ENCODE results near the gene TUBGCP5.

The TUBGCP5 gene

DNA sequence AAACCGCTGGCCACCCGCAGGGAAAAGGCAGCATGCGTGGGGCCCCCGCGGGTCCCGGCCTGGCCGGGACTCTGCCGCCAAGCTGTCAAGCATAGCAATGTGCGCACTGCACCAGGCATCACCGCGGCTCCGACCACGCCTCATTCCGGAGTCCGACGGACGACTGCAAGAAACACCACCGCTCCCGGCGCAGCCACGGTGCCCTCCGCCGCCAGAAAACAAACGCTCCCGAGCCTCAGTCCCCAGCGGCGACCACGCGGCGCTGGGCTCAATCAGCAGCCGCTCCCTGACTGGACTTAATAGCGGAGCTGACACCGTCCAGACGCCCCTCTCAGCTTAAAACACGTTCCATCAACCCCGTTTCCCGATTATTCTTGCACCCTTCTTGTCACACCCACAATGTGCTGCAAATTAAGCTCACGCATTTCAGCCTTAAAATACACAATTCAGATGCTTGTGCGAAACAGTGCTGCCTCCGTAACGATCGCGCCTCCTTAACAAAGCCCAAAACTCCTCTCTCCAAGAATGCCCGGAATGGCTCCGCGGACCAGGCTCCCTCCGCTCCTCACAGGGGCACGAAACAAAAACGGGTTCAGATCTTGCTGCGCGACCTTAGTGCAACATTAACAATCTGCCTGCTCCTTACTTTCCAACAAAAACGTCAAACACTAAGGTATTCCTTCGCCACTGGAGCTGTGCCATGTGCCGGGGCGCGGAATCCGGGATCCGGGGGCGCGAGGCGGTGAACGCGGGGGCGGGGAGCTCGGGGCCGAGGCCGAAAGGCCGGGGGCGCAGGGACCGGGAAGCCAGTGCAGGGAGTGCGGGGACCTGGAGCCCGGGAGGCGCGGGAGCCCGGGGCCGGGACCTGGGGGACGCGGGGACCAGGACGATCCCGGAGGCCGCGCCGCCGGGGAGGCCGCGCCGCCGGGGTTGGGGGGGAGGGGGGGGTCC lies 59.9 kb downstream of the TUBGCP5 start:
- H3K27ac ChIP-seq (ENCODE audit: extremely low read depth, low read depth, low read length): peak overlapping the region; percentile 17; the same call in 1 of the 2 replicates
- no peaks in the 10 kb centered on the region for H3K4me1 ChIP-seq (ENCODE audit: control insufficient read depth, insufficient read depth, low read length)
- TF ChIP-seq, protein P1, sequence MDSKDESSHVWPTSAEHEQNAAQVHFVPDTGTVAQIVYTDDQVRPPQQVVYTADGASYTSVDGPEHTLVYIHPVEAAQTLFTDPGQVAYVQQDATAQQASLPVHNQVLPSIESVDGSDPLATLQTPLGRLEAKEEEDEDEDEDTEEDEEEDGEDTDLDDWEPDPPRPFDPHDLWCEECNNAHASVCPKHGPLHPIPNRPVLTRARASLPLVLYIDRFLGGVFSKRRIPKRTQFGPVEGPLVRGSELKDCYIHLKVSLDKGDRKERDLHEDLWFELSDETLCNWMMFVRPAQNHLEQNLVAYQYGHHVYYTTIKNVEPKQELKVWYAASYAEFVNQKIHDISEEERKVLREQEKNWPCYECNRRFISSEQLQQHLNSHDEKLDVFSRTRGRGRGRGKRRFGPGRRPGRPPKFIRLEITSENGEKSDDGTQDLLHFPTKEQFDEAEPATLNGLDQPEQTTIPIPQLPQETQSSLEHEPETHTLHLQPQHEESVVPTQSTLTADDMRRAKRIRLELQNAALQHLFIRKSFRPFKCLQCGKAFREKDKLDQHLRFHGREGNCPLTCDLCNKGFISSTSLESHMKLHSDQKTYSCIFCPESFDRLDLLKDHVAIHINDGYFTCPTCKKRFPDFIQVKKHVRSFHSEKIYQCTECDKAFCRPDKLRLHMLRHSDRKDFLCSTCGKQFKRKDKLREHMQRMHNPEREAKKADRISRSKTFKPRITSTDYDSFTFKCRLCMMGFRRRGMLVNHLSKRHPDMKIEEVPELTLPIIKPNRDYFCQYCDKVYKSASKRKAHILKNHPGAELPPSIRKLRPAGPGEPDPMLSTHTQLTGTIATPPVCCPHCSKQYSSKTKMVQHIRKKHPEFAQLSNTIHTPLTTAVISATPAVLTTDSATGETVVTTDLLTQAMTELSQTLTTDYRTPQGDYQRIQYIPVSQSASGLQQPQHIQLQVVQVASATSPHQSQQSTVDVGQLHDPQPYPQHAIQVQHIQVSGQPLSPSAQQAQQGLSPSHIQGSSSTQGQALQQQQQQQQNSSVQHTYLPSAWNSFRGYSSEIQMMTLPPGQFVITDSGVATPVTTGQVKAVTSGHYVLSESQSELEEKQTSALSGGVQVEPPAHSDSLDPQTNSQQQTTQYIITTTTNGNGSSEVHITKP (tag by site-specific recombination; IDR thresholded peaks at IDR 0.05): peak; percentile 28; the same call in 1 of the 2 replicates
- TF ChIP-seq ZFHX2 (tag by site-specific recombination; conservative IDR thresholded peaks at IDR 0.05) (peak; percentile 75), GLIS1 (tag by site-specific recombination; IDR thresholded peaks at IDR 0.05) (peak; percentile 32; the same call in 1 of the 2 replicates), KLF9 (tag by site-specific recombination; IDR thresholded peaks at IDR 0.05; ENCODE audit: low read depth) (peak; percentile 63), ZIC2 (tag by site-specific recombination; IDR thresholded peaks at IDR 0.05) (peak; percentile 89), ZNF146 (tag by site-specific recombination; IDR thresholded peaks at IDR 0.05) (no peak), EGR2 (tag by site-specific recombination; IDR thresholded peaks at IDR 0.05; ENCODE audit: low read depth) (peak; percentile 71), GLIS2 (tag by site-specific recombination; IDR thresholded peaks at IDR 0.05) (peak; percentile 85), ZBTB20 (tag by site-specific recombination; IDR thresholded peaks at IDR 0.05) (peak; percentile 93), ZNF133 (tag by site-specific recombination; IDR thresholded peaks at IDR 0.05) (no peak), ZNF324 (tag by site-specific recombination; IDR thresholded peaks at IDR 0.05) (no peak), ZNF600 (tag by site-specific recombination; IDR thresholded peaks at IDR 0.05) (peak; percentile 59), ZFP3 (tag by site-specific recombination; IDR thresholded peaks at IDR 0.05; ENCODE audit: low read depth) (no peak), ZNF843 (tag by site-specific recombination; IDR thresholded peaks at IDR 0.05) (no peak), ZNF335 (tag by site-specific recombination; conservative IDR thresholded peaks at IDR 0.05) (peak; percentile 81), ZBTB8A (tag by site-specific recombination; IDR thresholded peaks at IDR 0.05) (peak; percentile 50), ZFP69B (tag by site-specific recombination; IDR thresholded peaks at IDR 0.05) (no peak)
- TF ChIP-seq, protein P2, sequence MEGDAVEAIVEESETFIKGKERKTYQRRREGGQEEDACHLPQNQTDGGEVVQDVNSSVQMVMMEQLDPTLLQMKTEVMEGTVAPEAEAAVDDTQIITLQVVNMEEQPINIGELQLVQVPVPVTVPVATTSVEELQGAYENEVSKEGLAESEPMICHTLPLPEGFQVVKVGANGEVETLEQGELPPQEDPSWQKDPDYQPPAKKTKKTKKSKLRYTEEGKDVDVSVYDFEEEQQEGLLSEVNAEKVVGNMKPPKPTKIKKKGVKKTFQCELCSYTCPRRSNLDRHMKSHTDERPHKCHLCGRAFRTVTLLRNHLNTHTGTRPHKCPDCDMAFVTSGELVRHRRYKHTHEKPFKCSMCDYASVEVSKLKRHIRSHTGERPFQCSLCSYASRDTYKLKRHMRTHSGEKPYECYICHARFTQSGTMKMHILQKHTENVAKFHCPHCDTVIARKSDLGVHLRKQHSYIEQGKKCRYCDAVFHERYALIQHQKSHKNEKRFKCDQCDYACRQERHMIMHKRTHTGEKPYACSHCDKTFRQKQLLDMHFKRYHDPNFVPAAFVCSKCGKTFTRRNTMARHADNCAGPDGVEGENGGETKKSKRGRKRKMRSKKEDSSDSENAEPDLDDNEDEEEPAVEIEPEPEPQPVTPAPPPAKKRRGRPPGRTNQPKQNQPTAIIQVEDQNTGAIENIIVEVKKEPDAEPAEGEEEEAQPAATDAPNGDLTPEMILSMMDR (tag by site-specific recombination; IDR thresholded peaks at IDR 0.05): peak; percentile 28; the same call in 1 of the 2 replicates
- TF ChIP-seq, protein P3, sequence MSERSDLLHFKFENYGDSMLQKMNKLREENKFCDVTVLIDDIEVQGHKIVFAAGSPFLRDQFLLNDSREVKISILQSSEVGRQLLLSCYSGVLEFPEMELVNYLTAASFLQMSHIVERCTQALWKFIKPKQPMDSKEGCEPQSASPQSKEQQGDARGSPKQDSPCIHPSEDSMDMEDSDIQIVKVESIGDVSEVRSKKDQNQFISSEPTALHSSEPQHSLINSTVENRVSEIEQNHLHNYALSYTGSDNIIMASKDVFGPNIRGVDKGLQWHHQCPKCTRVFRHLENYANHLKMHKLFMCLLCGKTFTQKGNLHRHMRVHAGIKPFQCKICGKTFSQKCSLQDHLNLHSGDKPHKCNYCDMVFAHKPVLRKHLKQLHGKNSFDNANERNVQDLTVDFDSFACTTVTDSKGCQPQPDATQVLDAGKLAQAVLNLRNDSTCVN (tag by site-specific recombination; optimal IDR thresholded peaks at IDR 0.05): peak; percentile 69
- TF ChIP-seq, protein P4, sequence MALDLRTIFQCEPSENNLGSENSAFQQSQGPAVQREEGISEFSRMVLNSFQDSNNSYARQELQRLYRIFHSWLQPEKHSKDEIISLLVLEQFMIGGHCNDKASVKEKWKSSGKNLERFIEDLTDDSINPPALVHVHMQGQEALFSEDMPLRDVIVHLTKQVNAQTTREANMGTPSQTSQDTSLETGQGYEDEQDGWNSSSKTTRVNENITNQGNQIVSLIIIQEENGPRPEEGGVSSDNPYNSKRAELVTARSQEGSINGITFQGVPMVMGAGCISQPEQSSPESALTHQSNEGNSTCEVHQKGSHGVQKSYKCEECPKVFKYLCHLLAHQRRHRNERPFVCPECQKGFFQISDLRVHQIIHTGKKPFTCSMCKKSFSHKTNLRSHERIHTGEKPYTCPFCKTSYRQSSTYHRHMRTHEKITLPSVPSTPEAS (tag by site-specific recombination; IDR thresholded peaks at IDR 0.05): no peak
- peak overlapping the region; percentile 82 for H3K4me3 ChIP-seq (ENCODE audit: low read depth, low read length)
- POLR2A ChIA-PET: interaction anchor here (1.6 kb wide), 1 partner anchor 60 kb away, joined by 5 read pairs; the partner anchor contains the start of gene TUBGCP5
- no peaks in the 10 kb centered on the region for H3K9me3 ChIP-seq (ENCODE audit: control insufficient read depth, insufficient read depth, low read depth, low read length)
- H3K36me3 ChIP-seq (ENCODE audit: control insufficient read depth in 2 of 2, insufficient read depth in 1 of 2, low read length in 2 of 2): no peaks in the 10 kb centered on the region
- CTCF ChIA-PET: interaction anchor here (0.5 to 0.9 kb wide), 2 partner anchors 57 to 256 kb away, joined by 4 to 5 read pairs; no protein-coding TSS in a partner anchor
